AG04450 (cell line): ENCODE results near the gene KCNK13. TPM values are rescaled to one million over a fixed set of nuclear protein-coding genes. Genes with fewer than 3 reads are reported as not detected.

Experiments
- CTCF ChIA-PET: fragments of 300-600, 350-600 bp; formaldehyde crosslinking; extraction: SDS; loops from one replicate; lab custom pipeline; 2022; ENCODE audit warnings: antibody characterized with exemption, inconsistent platforms; lab: Charles Lee
- POLR2A ChIA-PET: fragments of 350-600 bp; formaldehyde crosslinking; extraction: SDS; loops from one replicate; lab custom pipeline; 2021; ENCODE audit warnings: antibody characterized with exemption, inconsistent platforms; lab: Yijun Ruan, JAX
- DNase-seq: peaks from one replicate; pipeline ENCODE4 v3.0.0-alpha.2; 2011; ENCODE audit warnings: low read depth, low spot score
- H3K27ac ChIP-seq: one replicate; pipeline ENCODE4 v1.5.1; 2012; ENCODE audit warnings: low read depth, low read length, control low read depth
- H3K27me3 ChIP-seq: one replicate; pipeline ENCODE4 v1.6.0; 2012; ENCODE audit warnings: low read length; ENCODE audit not compliant: control insufficient read depth, insufficient read depth
- H3K4me3 ChIP-seq: 2 replicates; pipeline ENCODE4 v1.5.1; 2011; ENCODE audit warnings: mild to moderate bottlenecking, low read depth, low read length, control low read depth
- H3K9me3 ChIP-seq: 2 replicates; pipeline ENCODE4 v1.5.1; 2012; ENCODE audit warnings: low read length; ENCODE audit not compliant: control insufficient read depth, insufficient read depth
- polyA minus RNA-seq: library from RNA; depleted of rRNA, polyadenylated mRNA; stranded (reverse); fragments of >200 nt; gene quantifications from 2 replicates; pipeline ENCODE4 v1.2.3, GENCODE V29; 2011; rRNA and poly(A)+ RNA removed
- polyA plus RNA-seq: library from polyadenylated mRNA; depleted of rRNA; stranded (reverse); fragments of >200 nt; gene quantifications from 2 replicates; pipeline ENCODE4 v1.2.3, GENCODE V29; 2011; rRNA removed
- TF ChIP-seq, protein P1 (sequence below): IDR thresholded peaks from 2 replicates; pipeline ENCODE4 v1.5.1; 2011; ENCODE audit warnings: low read depth, low read length, control low read depth, inconsistent platforms

Gene KCNK13
- polyA plus RNA-seq, result not detected in 2 replicates
- polyA minus RNA-seq, result not detected in 2 replicates

DNA sequence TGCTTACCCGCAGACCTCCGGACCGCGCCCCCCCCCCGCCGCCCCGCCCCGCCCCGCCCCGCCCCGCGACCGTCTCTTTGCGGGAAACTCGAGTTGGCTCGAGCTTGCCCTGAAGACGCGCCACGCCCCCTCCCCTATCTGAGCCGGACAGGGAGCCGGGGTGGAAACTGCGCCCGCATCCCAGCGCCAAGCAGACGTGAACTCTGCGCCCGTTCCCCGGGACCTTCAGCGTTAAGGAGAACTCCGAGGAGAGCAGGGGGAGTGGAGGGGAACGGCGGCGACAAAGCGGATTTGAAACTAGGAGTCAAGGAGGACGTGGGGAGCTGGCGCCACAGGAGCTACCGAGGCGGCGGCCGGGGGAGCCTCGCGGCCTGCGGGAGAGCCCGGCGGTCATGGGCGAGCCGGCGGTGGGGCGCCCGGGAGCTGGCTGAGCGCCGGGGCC is at the start of gene KCNK13:
Gene KCNK13 (plus strand): TSS at position 310 of the 442 bp plus-strand sequence. CDS start 212 bp downstream, outside the sequence.
- Histone ChIP-seq H3K4me3 (peak within 1 kb of the TSS; percentile 61; the same call in 1 of the 2 replicates), H3K27me3 (peaks cover 63% of the 10 kb centered on the region), H3K9me3 (no peaks in the 10 kb centered on the region), H3K27ac (peak within 1 kb of the TSS; percentile 11)
- DNase-seq, result no peak
- POLR2A ChIA-PET, result no interaction called here
- TF ChIP-seq, protein P1, sequence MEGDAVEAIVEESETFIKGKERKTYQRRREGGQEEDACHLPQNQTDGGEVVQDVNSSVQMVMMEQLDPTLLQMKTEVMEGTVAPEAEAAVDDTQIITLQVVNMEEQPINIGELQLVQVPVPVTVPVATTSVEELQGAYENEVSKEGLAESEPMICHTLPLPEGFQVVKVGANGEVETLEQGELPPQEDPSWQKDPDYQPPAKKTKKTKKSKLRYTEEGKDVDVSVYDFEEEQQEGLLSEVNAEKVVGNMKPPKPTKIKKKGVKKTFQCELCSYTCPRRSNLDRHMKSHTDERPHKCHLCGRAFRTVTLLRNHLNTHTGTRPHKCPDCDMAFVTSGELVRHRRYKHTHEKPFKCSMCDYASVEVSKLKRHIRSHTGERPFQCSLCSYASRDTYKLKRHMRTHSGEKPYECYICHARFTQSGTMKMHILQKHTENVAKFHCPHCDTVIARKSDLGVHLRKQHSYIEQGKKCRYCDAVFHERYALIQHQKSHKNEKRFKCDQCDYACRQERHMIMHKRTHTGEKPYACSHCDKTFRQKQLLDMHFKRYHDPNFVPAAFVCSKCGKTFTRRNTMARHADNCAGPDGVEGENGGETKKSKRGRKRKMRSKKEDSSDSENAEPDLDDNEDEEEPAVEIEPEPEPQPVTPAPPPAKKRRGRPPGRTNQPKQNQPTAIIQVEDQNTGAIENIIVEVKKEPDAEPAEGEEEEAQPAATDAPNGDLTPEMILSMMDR, result no peak
- CTCF ChIA-PET, result interaction anchor here (1.0 kb wide), 1 partner anchor 88 kb away, joined by 3 read pairs; no protein-coding TSS in a partner anchor

DNA sequence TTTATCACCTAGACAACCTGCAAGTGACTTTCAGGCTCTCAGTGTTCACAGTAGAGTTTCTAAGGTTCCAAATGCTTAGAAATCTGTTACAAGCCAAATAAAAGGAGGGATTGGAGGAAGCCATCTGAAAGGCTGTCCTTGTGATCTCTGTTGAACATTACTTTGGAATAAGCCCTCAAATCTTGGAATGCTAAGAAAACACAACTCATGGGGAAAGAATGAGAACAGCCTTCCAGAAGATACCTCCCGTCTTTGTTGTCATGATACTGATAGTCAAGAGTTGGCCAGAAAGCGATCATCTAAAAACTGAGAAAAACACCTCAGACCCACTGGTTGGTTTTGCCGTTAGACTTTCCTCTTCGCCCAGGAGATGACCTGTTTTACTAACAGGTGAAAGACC is 44.4 kb upstream of the KCNK13 start:
- ChIA-PET CTCF (interaction anchor here (1.5 to 2.1 kb wide), 2 partner anchors 44 to 45 kb away, joined by 7 to 10 read pairs; no protein-coding TSS in a partner anchor), POLR2A (no interaction called here)
- Histone ChIP-seq H3K27ac (no peak overlapping the region), H3K27me3 (no peaks in the 10 kb centered on the region), H3K9me3 (no peaks in the 10 kb centered on the region), H3K4me3 (no peak overlapping the region)
- TF ChIP-seq, protein P1, result no peak
- no peak for DNase-seq

- no peaks in the 10 kb centered on the region for H3K9me3 ChIP-seq
- ChIA-PET POLR2A (no interaction called here), CTCF (interaction anchor here (2.1 kb wide), 1 partner anchor 46 kb away, joined by 10 read pairs; no protein-coding TSS in a partner anchor)
- no peak overlapping the region for H3K4me3 ChIP-seq
- H3K27me3 ChIP-seq, result no peaks in the 10 kb centered on the region
- H3K27ac ChIP-seq, result no peak overlapping the region
- no peak for DNase-seq
- TF ChIP-seq, protein P1, result no peak
Measured at GRCh38 chr14:90019824-90020523, 41.8 kb upstream of the KCNK13 start.

DNA sequence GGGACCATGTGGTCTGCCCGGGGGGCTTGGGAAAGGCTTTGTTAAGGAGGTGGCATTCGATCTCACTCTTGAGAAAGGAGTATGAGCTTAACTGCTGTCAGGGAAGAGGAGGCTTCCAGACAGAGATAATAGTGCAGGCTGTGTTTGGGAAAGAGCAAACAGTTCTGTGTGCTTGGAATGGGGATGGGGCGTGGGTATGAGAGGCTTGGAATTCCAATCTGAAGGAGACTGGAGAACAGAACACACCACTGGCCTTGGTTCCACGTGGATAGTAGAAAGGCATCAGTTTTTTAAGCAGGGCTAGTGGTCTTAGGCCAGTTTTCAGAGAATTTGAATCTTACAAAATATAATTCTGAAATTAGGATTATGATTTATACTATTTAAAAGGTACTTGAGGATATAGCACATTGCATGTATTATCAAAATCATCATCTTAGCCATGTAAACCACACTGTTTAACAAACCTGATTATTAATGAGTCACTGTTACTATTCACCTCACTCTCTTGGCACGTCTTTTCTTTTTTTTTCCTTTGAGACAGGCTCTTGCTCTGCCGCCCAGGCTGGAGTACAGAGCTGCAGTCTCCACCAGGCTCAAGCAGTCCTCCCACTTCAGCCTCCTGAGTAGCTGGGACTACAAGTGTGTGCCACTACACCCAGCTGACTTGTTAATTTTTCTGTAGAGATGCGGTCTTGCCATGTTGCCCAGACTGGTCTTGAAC is 38.5 kb upstream of the KCNK13 start:
- Histone ChIP-seq H3K27me3 (no peaks in the 10 kb centered on the region), H3K9me3 (no peaks in the 10 kb centered on the region), H3K4me3 (no peak overlapping the region), H3K27ac (no peak overlapping the region)
- TF ChIP-seq, protein P1, result no peak
- ChIA-PET CTCF (interaction anchor here (0.6 kb wide), 1 partner anchor 996 kb away, joined by 3 read pairs; no protein-coding TSS in a partner anchor), POLR2A (no interaction called here)
- DNase-seq, result no peak
